GM19035 (cell line): Measurements from ENCODE around the gene PCDHA6.
"Not testable (repeated sequence)": the region's sequence is repeated elsewhere in the genome, so short reads cannot be mapped to it uniquely, and the experiment has no call there.

ENCODE experiments used
- ATAC-seq: cut with Tn5 transposase; IDR thresholded peaks from one replicate; pipeline ENCODE4 v1.9.1; 2021; ENCODE audit not compliant: unreplicated experiment

Gene PCDHA6, protein sequence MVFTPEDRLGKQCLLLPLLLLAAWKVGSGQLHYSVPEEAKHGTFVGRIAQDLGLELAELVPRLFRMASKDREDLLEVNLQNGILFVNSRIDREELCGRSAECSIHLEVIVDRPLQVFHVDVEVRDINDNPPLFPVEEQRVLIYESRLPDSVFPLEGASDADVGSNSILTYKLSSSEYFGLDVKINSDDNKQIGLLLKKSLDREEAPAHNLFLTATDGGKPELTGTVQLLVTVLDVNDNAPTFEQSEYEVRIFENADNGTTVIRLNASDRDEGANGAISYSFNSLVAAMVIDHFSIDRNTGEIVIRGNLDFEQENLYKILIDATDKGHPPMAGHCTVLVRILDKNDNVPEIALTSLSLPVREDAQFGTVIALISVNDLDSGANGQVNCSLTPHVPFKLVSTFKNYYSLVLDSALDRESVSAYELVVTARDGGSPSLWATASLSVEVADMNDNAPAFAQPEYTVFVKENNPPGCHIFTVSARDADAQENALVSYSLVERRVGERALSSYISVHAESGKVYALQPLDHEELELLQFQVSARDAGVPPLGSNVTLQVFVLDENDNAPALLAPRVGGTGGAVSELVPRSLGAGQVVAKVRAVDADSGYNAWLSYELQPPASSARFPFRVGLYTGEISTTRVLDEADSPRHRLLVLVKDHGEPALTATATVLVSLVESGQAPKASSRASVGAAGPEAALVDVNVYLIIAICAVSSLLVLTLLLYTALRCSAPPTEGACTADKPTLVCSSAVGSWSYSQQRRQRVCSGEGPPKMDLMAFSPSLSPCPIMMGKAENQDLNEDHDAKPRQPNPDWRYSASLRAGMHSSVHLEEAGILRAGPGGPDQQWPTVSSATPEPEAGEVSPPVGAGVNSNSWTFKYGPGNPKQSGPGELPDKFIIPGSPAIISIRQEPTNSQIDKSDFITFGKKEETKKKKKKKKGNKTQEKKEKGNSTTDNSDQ

GRCh38 chr5:140827704-140828361 is at the start of gene PCDHA6:
Gene PCDHA6, plus strand, starts transcription at chr5:140827960. Its CDS starts 132 bp downstream, at chr5:140828092.
- ATAC-seq = no peak

- no peak for ATAC-seq
Observed at GRCh38 chr5:140780512-140780911, 47.2 kb upstream of the PCDHA6 start.

DNA sequence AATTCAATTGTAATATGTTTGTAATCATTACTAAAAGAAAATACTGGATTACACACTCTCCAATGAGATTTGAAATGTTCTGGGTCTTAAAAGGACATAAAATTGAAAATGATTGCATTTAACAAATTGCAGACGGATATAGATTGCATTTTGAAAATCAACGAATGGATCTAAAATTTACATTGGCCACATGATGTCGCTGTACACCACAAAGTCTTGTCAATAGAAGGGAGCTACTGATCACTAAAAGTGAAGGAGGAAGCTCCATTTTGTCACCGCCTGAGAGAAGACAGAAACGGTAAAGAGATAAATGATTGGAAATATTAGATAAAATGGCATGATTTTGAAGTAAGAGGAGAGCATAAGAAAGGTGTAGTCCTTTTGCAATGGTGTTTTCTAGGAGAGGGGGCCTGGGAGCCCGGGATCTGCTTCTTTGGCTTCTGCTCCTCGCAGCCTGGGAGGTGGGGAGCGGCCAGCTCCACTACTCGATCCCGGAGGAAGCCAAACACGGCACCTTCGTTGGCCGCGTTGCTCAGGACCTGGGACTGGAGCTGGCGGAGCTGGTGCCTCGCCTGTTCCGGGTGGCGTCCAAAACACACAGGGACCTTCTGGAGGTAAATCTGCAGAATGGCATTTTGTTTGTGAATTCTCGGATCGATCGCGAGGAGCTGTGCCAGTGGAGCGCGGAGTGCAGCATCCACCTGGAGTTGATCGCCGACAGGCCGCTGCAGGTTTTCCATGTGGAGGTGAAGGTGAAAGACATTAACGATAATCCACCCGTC is 41.7 kb upstream of the PCDHA6 start, which contains the start of gene PCDHA1:
PCDHA1 (plus strand) TSS at position 236 of the 782 bp plus-strand sequence.
- no peak for ATAC-seq

GRCh38 chr5:140787422-140787821 is 40.3 kb upstream of the PCDHA6 start:
- not testable (repeated sequence) for ATAC-seq

DNA sequence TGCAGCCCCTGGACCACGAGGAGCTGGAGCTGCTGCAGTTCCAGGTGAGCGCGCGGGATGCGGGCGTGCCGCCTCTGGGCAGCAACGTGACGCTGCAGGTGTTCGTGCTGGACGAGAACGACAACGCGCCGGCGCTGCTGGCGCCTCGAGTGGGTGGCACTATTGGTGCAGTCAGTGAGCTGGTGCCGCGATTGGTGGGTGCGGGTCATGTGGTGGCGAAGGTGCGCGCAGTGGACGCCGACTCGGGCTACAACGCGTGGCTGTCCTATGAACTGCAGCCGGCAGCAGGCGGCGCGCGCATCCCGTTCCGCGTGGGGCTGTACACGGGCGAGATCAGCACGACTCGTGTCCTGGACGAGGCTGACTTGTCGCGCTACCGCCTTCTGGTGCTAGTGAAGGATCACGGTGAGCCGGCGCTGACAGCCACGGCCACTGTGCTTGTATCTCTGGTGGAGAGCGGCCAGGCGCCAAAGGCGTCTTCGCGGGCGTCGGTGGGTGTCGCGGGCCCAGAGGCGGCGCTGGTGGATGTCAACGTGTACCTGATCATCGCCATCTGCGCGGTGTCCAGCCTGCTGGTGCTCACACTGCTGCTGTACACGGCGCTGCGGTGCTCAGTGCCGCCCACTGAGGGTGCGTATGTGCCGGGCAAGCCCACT is 39.8 kb upstream of the PCDHA6 start:
- ATAC-seq = not testable (repeated sequence)

- no peak for ATAC-seq
Observed at GRCh38 chr5:140791089-140791488, 36.7 kb upstream of the PCDHA6 start.

DNA sequence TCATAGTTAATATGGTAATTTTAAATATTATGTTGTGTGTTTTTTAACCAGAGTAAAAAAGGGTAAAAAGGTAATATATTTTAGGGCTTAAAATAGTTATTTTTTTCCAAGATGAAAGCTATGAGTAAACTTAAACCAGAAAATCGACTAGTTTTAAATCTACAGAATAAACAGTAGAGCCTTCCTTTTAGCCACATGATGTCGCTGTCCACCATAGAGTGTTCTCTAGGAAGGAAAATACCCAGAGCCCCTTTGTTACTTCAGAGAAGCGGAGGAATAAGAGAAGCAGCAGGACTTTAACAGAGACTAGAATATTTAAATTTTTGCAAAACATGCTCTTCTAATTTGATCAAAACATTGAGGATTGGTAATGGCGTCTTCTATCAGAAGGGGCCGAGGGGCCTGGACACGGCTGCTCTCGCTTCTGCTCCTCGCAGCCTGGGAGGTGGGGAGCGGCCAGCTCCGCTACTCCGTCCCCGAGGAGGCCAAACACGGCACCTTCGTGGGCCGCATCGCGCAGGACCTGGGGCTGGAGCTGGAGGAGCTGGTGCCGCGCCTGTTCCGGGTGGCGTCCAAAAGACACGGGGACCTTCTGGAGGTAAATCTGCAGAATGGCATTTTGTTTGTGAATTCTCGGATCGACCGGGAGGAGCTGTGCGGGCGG is 33.0 kb upstream of the PCDHA6 start, which contains the start of gene PCDHA2:
PCDHA2 (plus strand) TSS at position 258 of the 664 bp plus-strand sequence.
- no peak for ATAC-seq

- no peak for ATAC-seq
Observed at GRCh38 chr5:140795259-140795641, 32.5 kb upstream of the PCDHA6 start.

GRCh38 chr5:140796072-140796717 is 31.6 kb upstream of the PCDHA6 start:
- ATAC-seq = not testable (repeated sequence)

DNA sequence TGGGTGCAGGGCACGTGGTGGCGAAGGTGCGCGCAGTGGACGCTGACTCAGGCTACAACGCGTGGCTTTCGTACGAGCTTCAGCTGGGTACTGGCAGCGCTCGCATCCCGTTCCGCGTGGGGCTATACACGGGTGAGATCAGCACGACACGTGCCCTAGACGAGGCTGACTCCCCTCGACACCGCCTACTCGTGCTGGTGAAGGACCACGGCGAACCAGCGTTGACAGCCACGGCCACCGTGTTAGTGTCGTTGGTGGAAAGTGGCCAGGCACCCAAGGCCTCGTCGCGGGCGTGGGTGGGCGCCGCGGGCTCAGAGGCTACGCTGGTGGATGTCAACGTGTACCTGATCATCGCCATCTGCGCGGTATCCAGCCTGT is 31.1 kb upstream of the PCDHA6 start:
- no peak for ATAC-seq

- ATAC-seq = no peak
Observed at GRCh38 chr5:140800816-140801493, 26.8 kb upstream of the PCDHA6 start, which contains the start of gene PCDHA3. Gene PCDHA3, plus strand, starts transcription at chr5:140801057.

DNA sequence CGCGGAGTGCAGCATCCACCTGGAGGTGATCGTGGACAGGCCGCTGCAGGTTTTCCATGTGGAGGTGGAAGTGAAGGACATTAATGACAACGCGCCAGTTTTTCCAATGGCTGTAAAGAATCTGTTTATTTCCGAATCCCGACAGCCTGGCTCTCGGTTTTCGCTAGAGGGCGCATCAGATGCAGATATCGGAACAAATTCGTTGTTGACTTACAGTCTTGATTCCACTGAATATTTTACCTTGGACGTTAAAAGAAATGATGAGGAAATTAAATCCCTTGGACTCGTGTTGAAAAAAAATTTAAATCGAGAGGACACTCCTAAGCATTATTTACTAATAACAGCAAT is 26.3 kb upstream of the PCDHA6 start:
- no peak for ATAC-seq

DNA sequence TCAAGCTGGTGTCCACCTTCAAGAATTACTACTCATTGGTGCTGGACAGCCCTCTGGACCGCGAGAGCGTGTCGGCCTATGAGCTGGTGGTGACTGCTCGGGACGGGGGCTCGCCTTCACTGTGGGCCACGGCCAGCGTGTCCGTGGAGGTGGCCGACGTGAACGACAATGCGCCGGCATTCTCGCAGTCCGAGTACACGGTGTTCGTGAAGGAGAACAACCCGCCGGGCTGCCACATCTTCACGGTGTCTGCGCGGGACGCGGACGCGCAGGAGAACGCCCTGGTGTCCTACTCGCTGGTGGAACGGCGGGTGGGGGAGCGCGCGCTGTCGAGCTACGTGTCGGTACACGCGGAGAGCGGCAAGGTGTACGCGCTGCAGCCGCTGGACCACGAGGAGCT is 25.4 kb upstream of the PCDHA6 start:
- ATAC-seq = not testable (repeated sequence)

- ATAC-seq = no peak
Observed at GRCh38 chr5:140802781-140803271, 24.9 kb upstream of the PCDHA6 start.

- no peak for ATAC-seq
Observed at GRCh38 chr5:140806834-140807775, 20.7 kb upstream of the PCDHA6 start, which contains the start of gene PCDHA4. Gene PCDHA4, plus strand, starts transcription at chr5:140807068.

- not testable (repeated sequence) for ATAC-seq
Observed at GRCh38 chr5:140808241-140808888, 19.4 kb upstream of the PCDHA6 start.
